ENCODE results near the gene NUBP2.

NUBP2 gene

DNA sequence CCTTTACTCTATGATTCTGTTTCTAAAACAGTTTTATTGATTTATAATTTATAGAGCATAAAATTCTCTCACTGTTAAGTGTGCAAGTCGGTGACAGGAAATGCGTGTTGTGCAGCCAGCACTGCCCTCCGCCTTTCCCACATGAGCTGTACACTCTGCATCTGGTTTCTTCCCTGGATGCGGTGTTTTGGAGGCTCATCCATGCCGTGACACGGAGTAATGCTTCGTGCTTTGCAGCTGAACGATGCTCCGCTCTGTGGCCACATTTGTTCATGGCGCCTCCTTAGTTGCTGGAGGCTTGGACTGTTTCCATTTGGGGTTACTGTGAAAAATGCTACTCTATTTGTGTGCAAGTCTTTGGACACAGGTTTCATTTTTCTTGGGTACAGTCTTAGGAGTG is 17.9 kb downstream of the NUBP2 start:
- in situ Hi-C loops (cut with MboI; ENCODE audit: low sequenced_read_pairs) = no loop called here

GRCh38 chr16:1807626-1808025 is 24.9 kb downstream of the NUBP2 start:
- in situ Hi-C loops (cut with MboI; ENCODE audit: low sequenced_read_pairs) = no loop called here

DNA sequence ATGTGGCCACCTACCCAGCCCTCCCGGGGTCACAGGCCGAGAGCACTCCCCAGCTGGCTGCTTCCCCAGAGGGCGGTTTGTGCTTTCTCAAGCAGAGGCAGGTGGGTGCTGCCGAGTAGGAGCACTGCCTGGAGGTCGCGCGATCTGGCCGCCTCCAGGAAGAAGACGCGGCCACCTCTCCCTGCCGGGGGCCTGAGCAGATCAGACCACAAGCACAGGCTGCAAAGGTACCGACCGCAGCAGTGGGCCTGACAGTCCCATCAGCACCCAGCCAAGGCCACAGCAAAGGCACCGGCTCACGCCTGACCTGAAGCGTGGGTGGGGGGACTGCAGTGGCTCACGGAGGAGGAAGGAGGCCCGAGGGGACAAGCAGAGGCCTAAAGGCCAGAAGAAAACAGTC is 25.9 kb downstream of the NUBP2 start:
- in situ Hi-C loops (cut with MboI; ENCODE audit: low sequenced_read_pairs) = no loop called here

- in situ Hi-C loops (cut with MboI; ENCODE audit: low sequenced_read_pairs) = no loop called here
Observed at GRCh38 chr16:1809281-1809801, 26.6 kb downstream of the NUBP2 start.

GRCh38 chr16:1810106-1810505 is 27.3 kb downstream of the NUBP2 start:
- in situ Hi-C loops (cut with MboI; ENCODE audit: low sequenced_read_pairs) = no loop called here

GRCh38 chr16:1810536-1810935 is 27.8 kb downstream of the NUBP2 start:
- in situ Hi-C loops (cut with MboI; ENCODE audit: low sequenced_read_pairs) = no loop called here

DNA sequence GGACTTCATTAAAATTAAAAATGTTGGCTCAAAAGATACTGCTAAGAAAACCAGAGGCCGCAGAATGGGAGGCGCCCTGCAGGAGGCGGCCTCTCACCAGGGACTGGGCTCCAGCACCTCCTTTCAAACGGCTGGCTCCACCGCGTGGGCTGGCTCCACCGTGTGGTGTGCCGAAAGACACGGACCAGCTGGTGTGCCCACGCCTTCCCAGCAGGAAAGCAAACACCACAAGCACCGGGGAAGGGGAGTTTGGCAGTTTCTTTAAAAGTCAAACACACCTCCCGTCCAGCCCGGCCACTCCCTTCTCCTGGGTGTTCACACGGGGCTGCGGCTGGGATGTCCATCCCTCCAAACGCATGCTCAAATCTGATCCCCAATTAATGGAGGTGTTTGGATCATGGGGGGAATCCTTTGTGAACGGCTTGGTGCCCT is 30.0 kb downstream of the NUBP2 start:
- in situ Hi-C loops (cut with MboI; ENCODE audit: low sequenced_read_pairs) = no loop called here

GRCh38 chr16:1815461-1815860 is 32.7 kb downstream of the NUBP2 start:
- in situ Hi-C loops (cut with MboI; ENCODE audit: low sequenced_read_pairs) = no loop called here

- in situ Hi-C loops (cut with MboI; ENCODE audit: low sequenced_read_pairs) = no loop called here
Observed at GRCh38 chr16:1816396-1817275, 33.9 kb downstream of the NUBP2 start.

DNA sequence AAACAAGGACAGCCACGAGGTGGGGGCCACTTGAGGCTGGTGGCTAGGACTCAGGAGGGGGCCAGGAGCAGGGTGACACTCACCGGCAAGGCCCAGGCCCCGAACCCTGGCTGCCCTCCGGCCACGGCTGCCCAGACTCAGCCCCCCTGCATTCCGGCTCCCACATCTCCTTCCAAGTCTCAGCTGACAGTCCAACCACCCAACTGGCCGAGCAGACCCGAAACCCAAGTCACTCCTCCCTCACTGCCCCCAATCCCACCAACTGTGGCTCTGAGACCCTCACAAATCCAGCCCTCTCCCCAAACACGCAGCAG is 34.5 kb downstream of the NUBP2 start:
- in situ Hi-C loops (cut with MboI; ENCODE audit: low sequenced_read_pairs) = no loop called here

GRCh38 chr16:1817716-1818115 is 35.0 kb downstream of the NUBP2 start:
- in situ Hi-C loops (cut with MboI; ENCODE audit: low sequenced_read_pairs) = no loop called here

DNA sequence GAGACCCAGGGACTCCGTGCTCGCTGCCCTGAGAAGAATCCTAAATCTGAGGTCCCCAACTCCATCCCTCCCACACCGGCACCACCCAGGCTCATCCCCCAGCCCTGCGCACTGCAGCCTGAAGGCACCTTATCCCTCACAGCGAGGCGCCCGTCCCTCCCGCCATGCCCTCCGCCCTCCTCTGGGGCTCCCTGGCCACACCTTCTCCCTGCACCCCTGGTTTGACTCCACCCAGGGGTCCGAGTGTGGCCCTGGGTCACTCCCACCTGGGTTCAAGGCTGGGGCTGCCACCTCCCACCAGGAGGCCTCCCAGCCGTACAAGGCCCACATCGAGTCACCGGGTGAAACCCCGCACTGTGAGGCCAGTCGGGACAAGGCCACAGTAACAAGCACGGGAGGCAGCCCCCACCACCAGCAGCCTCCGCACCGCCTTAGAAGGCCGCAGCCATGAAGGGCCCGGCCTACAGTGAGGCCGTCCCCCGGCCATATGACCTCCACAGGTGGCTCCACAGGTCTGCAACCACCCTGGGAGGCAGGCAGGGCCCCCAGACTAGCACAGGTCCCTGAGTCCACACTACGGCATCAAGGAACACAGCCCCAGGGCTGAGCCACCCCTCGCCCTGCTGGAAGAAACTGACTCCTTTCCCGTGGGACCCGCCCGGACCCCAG is 35.6 kb downstream of the NUBP2 start:
- in situ Hi-C loops (cut with MboI; ENCODE audit: low sequenced_read_pairs) = no loop called here

GRCh38 chr16:1818873-1819525 is 36.2 kb downstream of the NUBP2 start:
- in situ Hi-C loops (cut with MboI; ENCODE audit: low sequenced_read_pairs) = no loop called here

- in situ Hi-C loops (cut with MboI; ENCODE audit: low sequenced_read_pairs) = no loop called here
Observed at GRCh38 chr16:1819611-1820010, 36.9 kb downstream of the NUBP2 start.

GRCh38 chr16:1820096-1820945 is 37.6 kb downstream of the NUBP2 start:
- in situ Hi-C loops (cut with MboI; ENCODE audit: low sequenced_read_pairs) = no loop called here

DNA sequence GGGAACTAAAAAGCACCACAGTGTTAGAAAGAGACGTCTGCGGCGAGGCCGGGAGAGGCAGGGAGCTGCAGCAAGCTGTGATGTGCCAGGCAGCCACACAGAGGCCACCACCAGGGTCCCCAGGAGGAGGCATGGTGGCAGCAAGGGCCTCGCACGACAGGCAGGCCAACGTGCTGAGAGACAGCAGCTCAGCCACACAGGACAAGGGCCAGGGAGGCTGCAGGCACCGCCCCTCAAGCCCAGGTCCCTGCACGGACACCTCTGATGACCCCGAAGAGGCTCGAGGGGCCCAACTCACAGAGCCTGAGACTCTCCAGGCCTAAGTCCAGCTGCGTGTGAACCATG is 38.2 kb downstream of the NUBP2 start:
- in situ Hi-C loops (cut with MboI; ENCODE audit: low sequenced_read_pairs) = no loop called here

DNA sequence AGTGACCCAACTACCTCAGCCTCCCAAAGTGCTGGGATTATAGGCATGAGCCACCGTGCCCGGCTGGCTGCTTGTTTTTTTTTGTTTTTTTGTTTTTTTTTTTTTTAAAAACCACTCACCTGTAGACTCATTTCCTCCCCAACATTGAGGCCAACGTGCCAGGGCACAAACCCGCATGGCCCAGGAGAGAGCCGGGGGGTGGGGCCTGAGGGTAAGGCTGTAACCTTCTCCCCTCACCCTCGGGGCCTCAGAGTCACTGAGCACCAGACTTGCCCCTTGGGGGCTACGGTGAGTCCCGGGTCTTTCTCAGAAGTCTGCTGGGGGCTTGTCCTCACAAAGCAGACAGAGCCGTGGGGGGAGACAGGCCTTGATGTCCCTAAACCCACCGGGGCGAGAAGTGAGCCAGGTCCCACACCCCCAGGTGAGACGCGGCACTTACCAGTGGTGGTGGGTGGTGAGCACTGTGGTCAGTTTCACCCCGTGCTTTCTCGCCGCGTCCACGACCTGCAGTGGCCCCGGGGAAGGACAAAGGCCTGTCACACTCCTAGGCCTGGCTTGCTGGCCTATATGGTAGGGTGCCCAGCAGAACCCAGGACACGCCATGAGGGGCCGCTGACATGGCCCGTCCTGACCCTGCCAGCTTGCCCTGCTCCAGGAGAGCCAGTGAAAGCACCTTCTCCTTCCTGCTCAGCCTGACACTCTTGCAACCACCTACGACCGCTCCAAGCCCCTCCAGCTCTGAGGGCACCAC is 39.3 kb downstream of the NUBP2 start:
- in situ Hi-C loops (cut with MboI; ENCODE audit: low sequenced_read_pairs) = no loop called here

- in situ Hi-C loops (cut with MboI; ENCODE audit: low sequenced_read_pairs) = no loop called here
Observed at GRCh38 chr16:1822801-1823200, 40.0 kb downstream of the NUBP2 start.

DNA sequence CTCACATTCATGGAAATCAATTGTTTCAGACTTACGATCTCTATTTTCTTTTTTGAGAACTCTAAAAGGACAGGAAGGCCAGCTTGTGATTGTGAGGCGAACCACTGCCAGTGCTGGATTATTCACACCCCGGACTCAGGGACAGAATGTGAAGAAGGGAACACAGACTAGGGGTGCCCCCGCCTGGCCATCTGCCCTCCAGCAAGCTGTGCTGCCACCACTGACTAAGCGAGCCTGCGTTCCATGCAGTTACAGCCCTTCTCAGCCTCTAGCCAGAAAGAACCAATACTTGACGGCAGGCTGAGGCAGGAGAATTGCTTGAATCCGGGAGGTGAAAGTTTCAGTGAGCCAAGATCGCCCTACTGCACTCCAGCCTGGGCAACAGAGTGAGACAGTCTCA is 41.1 kb downstream of the NUBP2 start:
- in situ Hi-C loops (cut with MboI; ENCODE audit: low sequenced_read_pairs) = no loop called here

- in situ Hi-C loops (cut with MboI; ENCODE audit: low sequenced_read_pairs) = no loop called here
Observed at GRCh38 chr16:1825381-1825863, 42.7 kb downstream of the NUBP2 start.
